H1 (cell line): ENCODE results near the gene MYMX. TPM values are rescaled to one million over a fixed set of nuclear protein-coding genes. Genes with fewer than 3 reads are reported as not detected.

ENCODE experiments used
- TAF7 ChIP-seq: optimal IDR thresholded peaks from 2 replicates; pipeline ENCODE3; 2011; ENCODE audit warnings: low read depth, mild to moderate bottlenecking, inconsistent platforms, low read length, moderate library complexity, borderline replicate concordance
- polyA plus RNA-seq, 7 experiments: library from polyadenylated mRNA; depleted of rRNA in 3 of 7; stranded (reverse) in 5 of 7; unstranded in 2 of 7; fragments of >200 nt in 5 of 7; fragments of 200-250 nt in 2 of 7; gene quantifications; 1 replicate in 5 of 7; 2 replicates in 1 of 7; 4 replicates in 1 of 7; pipeline versions ENCODE4 v1.2.1 to v1.2.3, GENCODE V29; 2011 to 2013; ENCODE audit warnings: missing spikeins in 2 of 7, mixed read lengths in 2 of 7
- total RNA-seq: library from RNA; stranded (reverse); fragmentation: NEBNext Ultra II Directional; extraction: Animal tissue kit (Norgen Biotek cat#: 25700); gene quantifications from 2 replicates; pipeline ENCODE4 v1.2.1, GENCODE V29; 2021

MYMX gene
- total and polyA plus RNA-seq, 2 of the 8 experiments (the other 6 are each of a cell fraction or from before 2014, with no cell fraction given): 4.7 to 6.9 TPM

DNA sequence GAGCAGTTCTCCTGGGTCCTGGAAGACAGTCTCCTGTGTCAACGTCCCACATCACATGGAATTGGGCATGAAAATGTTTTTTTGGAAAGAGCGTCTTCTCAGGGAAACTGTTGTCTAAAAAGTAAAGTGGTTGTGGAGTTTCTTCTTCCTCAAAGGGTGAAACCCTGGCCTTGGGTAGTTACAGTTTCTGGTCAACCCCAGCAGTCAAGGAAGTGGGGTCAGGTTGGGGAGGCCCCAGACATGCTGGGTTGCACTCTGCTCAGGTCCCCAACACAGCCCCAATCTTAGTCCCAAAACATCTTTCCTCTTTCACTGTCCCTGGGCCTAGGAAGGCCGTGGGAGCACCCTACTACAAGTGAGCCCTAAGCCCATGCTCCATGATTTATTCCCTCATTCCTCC, 49.6 kb downstream of the MYMX start (continued):
- TF ChIP-seq TAF7: no peak
- TF ChIP-seq, all 59 proteins: peak for 0
